ENCODE data around the gene BPIFA2.

DNA sequence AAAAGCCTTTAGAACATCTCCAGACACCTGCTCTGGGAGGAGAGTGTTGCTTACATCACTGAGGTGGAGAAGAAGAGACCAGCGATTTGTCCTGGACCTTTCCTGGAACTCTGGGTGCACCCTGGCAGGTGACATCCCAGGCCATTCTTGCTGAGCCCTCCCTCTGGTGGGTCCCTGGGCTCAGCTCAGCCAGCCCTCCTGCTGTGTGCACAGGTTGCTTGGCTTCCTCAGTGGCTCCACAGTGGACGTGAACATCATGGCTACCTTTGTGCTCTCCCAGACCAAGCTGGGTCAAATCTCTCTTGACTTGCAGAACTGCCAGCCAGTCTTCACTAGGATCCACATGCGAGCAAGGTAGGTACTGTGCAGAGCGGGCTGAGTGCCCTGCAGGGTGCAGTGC, 19.9 kb upstream of the BPIFA2 start:
- no peak for TF ChIP-seq POLR2A (IDR thresholded peaks at IDR 0.05; ENCODE audit: low read length)
- TF ChIP-seq GATA1 (IDR thresholded peaks at IDR 0.05; ENCODE audit: low read depth, low read length), result no peak

All from erythroblast (primary cell).